Skeletal muscle tissue (tissue), 4 donors: Measurements from ENCODE around the gene VPS18. TPM values are rescaled to one million over a fixed set of nuclear protein-coding genes. Genes with fewer than 3 reads are reported as not detected.

ENCODE experiments used
- H3K27ac ChIP-seq: one replicate; pipeline ENCODE4 v1.7.0; 2013; ENCODE audit warnings: mild to moderate bottlenecking, low read depth, low read length, inconsistent platforms
- H3K27me3 ChIP-seq, 3 donors: one replicate each; pipeline ENCODE4 v1.7.0; 2013; ENCODE audit warnings: low read length in 3 of 3; ENCODE audit not compliant: control insufficient read depth in 3 of 3, insufficient read depth in 3 of 3
- H3K36me3 ChIP-seq, 3 donors: one replicate each; pipeline ENCODE4 v1.7.0; 2013; ENCODE audit warnings: low read length in 3 of 3; ENCODE audit not compliant: control insufficient read depth in 3 of 3, insufficient read depth in 3 of 3
- H3K4me1 ChIP-seq, 3 donors: one replicate each; pipeline ENCODE4 v1.7.0; 2013; ENCODE audit warnings: low read length in 3 of 3, mild to moderate bottlenecking in 3 of 3; ENCODE audit not compliant: control insufficient read depth in 3 of 3, insufficient read depth in 3 of 3
- H3K4me3 ChIP-seq, 3 donors: one replicate each; pipeline ENCODE4 v1.7.0; 2013; ENCODE audit warnings: low read length in 3 of 3
- H3K9ac ChIP-seq, 3 donors: one replicate each; pipeline ENCODE4 v1.7.0; 2013; ENCODE audit warnings: low read length in 3 of 3, mild to moderate bottlenecking in 3 of 3, moderate library complexity in 2 of 3, low read depth in 1 of 3
- H3K9me3 ChIP-seq, 3 donors: one replicate each; pipeline ENCODE4 v1.7.0; 2013; ENCODE audit warnings: low read length in 3 of 3; ENCODE audit not compliant: control insufficient read depth in 3 of 3
- total RNA-seq: library from RNA; depleted of rRNA; stranded (reverse); fragments of >200 nt; gene quantifications from one replicate; pipeline ENCODE4 v1.2.3, GENCODE V29; 2014
- donor health status: Osteomylitis.

Gene VPS18
- total RNA-seq, 1 donor from 2014 or later: 20.9 TPM

DNA sequence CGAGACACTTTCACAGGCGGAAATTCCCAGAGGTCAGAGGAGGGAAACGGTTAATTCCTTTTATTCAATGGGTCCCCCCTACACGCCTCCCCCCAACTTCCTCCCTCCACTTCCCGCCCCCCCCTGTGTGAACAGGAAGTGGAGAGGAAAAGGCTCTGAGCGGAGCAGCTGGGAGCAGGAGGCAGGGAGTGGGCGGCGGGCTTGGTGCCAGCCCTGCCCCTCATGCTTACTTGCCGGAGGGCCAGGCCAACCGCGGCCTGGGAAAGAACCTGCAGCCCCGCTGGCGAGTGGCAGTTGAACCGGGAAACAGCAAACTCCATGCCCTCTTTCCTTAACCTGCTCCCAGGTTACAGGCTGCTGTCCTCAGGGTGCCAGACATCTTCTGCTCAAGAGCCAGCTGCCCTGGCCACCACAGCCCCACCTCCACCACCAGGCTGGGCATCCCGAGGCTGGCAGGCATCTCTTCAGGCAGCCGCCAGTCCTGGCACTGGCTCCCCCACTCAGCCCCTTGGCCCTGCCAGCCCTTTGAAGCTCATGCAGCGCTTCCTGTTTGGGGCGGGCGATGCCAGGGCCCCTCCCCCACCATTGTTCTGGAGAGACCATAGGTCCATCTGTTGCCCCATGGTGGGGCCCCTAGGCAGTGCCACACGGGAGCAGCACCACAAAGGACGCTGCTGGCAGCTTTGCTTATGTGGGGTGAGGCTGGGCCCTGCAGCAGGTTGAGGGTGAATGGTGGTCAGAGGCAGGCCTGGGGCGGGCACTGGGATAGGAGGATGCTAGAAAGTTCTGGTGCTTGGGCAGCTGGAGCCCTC is 12.9 kb downstream of the VPS18 start:
- Histone ChIP-seq H3K27ac (peak overlapping the region; percentile 98), H3K27me3 (no peaks in the 10 kb centered on the region), H3K36me3 (peaks cover 15 to 16% (median 16%) of the 10 kb centered on the region in 3 donors), H3K9me3 (no peaks in the 10 kb centered on the region), H3K4me3 (peak overlapping the region; percentile 65 to 78 (median 76)), H3K4me1 (peaks cover 41 to 65% (median 55%) of the 10 kb centered on the region in 3 donors), H3K9ac (peak overlapping the region; percentile 75 to 86 (median 84))

DNA sequence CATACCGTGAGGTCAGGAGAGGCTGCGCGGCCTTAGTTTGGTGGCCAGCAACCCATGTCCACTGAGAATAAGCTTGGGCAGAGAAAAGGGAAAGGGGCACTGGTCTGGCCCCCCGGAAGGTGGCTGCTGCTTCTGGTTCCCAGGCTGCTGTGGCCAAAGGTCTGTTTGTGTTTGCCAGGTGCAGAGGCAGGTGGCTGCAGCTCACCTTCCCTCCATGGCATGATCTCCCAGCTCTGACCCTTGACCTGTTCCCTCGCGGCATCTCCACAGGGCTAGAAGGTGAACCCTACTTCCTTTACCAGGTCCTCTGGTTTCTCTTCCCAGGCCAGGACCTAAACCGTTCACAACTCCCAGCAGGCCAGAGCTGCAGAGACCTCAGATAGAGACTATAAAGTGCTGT is 13.8 kb downstream of the VPS18 start:
- no peak overlapping the region for H3K4me3 ChIP-seq
- no peak overlapping the region for H3K27ac ChIP-seq
- peaks cover 8 to 9% (median 8%) of the 10 kb centered on the region in 3 donors for H3K36me3 ChIP-seq
- no peak overlapping the region for H3K9ac ChIP-seq
- peaks cover 41 to 63% (median 55%) of the 10 kb centered on the region in 3 donors for H3K4me1 ChIP-seq
- no peaks in the 10 kb centered on the region for H3K27me3 ChIP-seq
- no peaks in the 10 kb centered on the region for H3K9me3 ChIP-seq

DNA sequence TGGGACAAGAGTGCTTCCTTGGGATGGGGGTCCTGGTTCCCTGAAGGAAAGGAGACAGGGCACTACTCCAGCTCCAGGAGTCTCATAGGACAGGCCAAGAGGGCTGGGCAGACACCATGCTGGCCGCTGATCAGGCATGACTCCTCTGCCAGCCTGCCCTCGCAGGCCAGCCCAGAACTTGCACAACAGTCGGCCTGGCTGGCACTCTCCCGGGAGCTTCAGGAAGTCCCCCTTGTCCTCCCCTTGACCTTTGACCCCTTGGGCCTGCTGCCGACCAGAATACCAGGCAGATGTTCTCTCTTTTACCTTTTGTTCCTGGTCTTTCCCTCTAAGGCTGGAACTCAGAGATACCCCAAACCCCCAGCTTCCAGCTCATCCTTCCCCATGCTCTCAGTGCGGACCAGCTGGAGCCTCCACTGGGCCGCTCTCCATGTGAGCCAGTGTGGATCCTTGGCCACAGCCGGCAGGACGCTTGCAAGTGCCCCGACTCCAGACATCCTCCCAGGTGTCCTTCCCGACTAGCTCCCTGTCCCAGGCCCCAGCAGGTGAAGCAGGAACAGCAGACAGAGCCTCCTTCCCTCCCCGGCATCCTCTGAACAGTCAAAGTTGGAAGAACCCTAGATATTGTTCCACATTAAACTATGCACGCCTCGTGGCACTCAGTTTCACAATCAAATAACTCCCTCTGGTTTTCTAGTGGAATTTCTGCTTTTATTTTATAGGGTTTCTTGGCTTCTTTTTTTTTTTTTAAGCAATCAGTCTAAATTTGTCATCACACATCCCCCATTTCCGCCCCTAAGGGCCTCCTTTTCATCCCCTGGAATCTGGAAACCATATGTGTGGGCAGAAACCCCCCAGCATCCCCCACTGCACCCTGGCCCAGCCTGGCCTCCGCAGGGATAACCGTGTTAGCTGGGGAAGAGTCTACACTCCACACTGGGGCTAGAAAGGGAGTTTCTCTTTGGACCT is 15.7 kb downstream of the VPS18 start:
- Histone ChIP-seq H3K27me3 (no peaks in the 10 kb centered on the region), H3K9ac (peak overlapping the region in 2 of 3 donors; percentile 45 to 50), H3K27ac (no peak overlapping the region), H3K9me3 (no peaks in the 10 kb centered on the region), H3K4me3 (no peak overlapping the region), H3K4me1 (peaks cover 31 to 52% (median 45%) of the 10 kb centered on the region in 3 donors), H3K36me3 (no peaks in the 10 kb centered on the region)

DNA sequence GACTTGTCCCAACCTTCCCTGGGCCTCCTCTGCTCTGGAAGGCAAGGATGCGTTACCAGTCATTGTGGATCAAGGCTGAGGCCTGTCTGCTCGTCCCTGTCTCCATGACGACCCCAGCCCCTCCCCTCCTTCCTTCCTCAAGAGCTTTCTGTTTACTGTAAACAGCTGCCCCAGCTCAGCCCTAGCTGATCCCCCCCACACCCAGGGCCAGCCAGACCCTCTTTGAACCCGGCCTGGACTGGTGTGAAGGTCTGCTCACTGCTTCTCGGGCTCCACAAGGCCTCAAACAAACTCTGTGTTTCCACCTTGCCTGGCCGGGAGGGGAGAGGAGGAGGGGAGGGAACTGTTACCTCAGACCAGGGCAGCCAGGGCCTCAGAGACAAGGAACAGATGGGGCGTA is 16.9 kb downstream of the VPS18 start:
- Histone ChIP-seq H3K9ac (no peak overlapping the region), H3K27ac (no peak overlapping the region), H3K4me3 (no peak overlapping the region), H3K9me3 (no peaks in the 10 kb centered on the region), H3K27me3 (no peaks in the 10 kb centered on the region), H3K4me1 (peaks cover 24 to 47% (median 36%) of the 10 kb centered on the region in 3 donors), H3K36me3 (no peaks in the 10 kb centered on the region)

DNA sequence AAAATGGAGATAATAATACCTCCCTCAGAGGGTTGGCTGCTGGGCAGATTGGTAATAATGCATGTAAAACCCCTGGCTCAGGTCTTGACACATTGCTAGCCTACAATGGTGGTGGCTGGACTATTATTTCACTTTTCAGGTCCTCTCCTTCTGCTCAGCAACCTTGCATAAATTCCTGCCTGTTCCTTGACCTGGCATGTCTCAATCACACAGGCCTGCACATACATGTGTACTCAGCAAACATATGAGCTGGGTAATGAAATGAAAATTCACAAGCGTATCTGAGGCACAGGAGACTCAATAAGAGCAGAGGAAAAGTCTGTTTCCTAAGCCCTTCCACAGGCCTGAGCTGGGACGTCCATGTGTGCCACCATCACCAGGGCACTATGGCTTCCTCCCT is 17.4 kb downstream of the VPS18 start:
- Histone ChIP-seq H3K4me3 (no peak overlapping the region), H3K27me3 (no peaks in the 10 kb centered on the region), H3K9ac (no peak overlapping the region), H3K36me3 (no peaks in the 10 kb centered on the region), H3K27ac (no peak overlapping the region), H3K4me1 (peaks cover 18 to 43% (median 30%) of the 10 kb centered on the region in 3 donors), H3K9me3 (no peaks in the 10 kb centered on the region)

DNA sequence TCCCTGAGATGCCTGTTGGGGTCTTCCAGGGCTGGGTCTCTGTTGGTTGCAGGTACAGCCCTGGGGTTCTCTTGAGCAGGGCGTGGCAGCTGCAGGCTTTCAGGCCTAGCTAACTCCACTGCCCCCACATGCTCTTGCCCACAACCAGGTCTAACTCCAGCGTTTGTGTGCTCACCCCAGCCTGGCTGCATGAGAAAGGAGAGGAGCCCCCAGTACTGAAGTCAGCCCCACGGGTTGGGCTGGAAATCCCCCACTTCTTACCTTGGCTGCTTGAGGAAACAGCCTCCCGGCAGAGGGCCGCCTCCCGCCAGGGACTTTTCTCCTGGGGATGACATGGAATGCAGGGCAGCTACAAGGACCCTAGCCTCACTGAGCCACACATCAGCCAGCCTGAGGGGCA is 18.2 kb downstream of the VPS18 start:
- no peaks in the 10 kb centered on the region for H3K36me3 ChIP-seq
- H3K9me3 ChIP-seq: no peaks in the 10 kb centered on the region
- no peak overlapping the region for H3K27ac ChIP-seq
- no peaks in the 10 kb centered on the region for H3K27me3 ChIP-seq
- H3K4me3 ChIP-seq: no peak overlapping the region
- H3K4me1 ChIP-seq: peaks cover 13 to 35% (median 22%) of the 10 kb centered on the region in 3 donors
- H3K9ac ChIP-seq: no peak overlapping the region

DNA sequence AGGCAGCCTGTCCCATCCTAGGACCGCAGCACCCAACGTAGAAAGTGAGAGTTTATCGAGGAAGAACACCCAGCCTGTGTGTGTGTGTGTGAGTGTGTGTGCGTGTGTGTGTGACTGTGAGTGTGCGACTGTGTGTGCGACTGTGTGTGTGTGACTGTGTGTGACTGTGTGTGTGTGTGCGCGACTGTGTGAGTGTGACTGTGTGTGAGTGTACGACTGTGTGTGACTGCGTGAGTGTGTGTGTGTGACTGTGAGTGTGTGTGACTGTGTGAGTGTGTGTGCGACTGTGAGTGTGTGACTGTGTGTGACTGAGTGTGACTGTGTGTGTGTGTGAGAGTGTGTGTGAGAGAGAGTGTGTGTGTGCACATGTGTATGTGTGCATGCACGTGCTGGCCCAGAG is 19.8 kb downstream of the VPS18 start:
- Histone ChIP-seq H3K36me3 (no peaks in the 10 kb centered on the region), H3K9me3 (no peaks in the 10 kb centered on the region), H3K4me1 (peaks cover 12 to 31% (median 15%) of the 10 kb centered on the region in 3 donors), H3K4me3 (no peak overlapping the region), H3K9ac (no peak overlapping the region), H3K27me3 (peaks cover 0 to 5% (median 0%) of the 10 kb centered on the region in 3 donors), H3K27ac (no peak overlapping the region)

DNA sequence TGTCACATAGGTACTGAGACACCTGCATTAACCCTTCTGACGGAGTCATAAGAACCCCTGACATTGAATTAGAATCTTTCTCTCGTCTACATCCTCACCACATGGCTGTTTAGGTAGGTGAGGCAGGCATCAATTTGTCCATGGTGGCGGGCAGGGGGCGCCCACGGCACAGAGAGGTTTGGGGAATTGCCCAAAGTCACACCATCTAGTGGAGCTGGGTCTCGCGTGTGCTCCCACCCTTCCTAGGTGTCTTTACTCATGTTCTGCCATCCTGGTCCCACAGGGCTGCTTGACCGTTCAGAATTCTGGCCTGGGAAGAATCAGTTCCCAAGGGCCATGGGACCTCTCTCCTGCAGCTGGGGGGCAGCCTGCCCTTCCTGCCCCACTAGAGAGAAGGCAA is 20.2 kb downstream of the VPS18 start:
- Histone ChIP-seq H3K27me3 (peaks cover 0 to 5% (median 0%) of the 10 kb centered on the region in 3 donors), H3K36me3 (no peaks in the 10 kb centered on the region), H3K9me3 (no peaks in the 10 kb centered on the region), H3K9ac (peak overlapping the region in 1 of 3 donors; percentile 25), H3K4me3 (no peak overlapping the region), H3K27ac (no peak overlapping the region), H3K4me1 (peaks cover 8 to 29% (median 10%) of the 10 kb centered on the region in 3 donors)

DNA sequence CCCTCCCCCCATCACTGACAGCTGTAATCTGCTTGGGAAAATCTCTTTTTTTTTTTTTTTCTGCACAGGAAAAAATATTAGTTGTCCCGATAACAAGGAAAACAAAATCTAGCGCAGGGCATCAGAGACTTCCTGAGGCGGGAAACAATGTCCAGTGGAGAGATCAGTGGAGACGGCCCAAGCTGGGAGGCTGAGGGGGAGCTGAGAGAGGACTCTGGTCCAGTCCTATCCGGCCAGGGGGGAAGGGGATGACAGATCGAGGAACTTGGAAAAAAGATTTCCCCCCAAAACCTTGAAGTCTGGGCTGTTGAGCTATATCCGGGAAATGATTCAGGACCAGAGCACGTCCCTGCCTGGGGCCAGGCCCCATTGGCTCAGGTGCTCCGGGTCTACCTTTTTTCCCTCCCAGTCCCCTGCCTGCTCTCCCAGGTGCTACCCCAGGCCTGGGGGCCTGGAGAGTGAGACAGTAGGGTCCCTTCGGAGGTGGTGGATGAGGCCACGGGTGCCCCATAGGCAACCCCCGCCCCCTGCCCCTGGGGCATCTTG is 20.9 kb downstream of the VPS18 start:
- Histone ChIP-seq H3K4me1 (peaks cover 3 to 22% (median 6%) of the 10 kb centered on the region in 3 donors), H3K27me3 (peaks cover 0 to 5% (median 0%) of the 10 kb centered on the region in 3 donors), H3K4me3 (no peak overlapping the region), H3K36me3 (no peaks in the 10 kb centered on the region), H3K9me3 (no peaks in the 10 kb centered on the region), H3K9ac (no peak overlapping the region), H3K27ac (no peak overlapping the region)
